ENCODE measurements around the gene OPA3.

- TF ChIP-seq POLR2A (IDR thresholded peaks at IDR 0.05) (no peak), POLR2AphosphoS5 (IDR thresholded peaks at IDR 0.05) (no peak)
- TF ChIP-seq, protein P1, sequence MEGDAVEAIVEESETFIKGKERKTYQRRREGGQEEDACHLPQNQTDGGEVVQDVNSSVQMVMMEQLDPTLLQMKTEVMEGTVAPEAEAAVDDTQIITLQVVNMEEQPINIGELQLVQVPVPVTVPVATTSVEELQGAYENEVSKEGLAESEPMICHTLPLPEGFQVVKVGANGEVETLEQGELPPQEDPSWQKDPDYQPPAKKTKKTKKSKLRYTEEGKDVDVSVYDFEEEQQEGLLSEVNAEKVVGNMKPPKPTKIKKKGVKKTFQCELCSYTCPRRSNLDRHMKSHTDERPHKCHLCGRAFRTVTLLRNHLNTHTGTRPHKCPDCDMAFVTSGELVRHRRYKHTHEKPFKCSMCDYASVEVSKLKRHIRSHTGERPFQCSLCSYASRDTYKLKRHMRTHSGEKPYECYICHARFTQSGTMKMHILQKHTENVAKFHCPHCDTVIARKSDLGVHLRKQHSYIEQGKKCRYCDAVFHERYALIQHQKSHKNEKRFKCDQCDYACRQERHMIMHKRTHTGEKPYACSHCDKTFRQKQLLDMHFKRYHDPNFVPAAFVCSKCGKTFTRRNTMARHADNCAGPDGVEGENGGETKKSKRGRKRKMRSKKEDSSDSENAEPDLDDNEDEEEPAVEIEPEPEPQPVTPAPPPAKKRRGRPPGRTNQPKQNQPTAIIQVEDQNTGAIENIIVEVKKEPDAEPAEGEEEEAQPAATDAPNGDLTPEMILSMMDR (IDR thresholded peaks at IDR 0.05 in 8 of 11, conservative IDR thresholded peaks at IDR 0.05 in 3 of 11), result no peak
Observed at GRCh38 chr19:45601115-45601514, 16.5 kb upstream of the OPA3 start.

Measured in spleen (tissue), 7 donors.